Left lung (tissue), 10 donors: Measurements from ENCODE around the gene TPST2. TPM values are rescaled to one million over a fixed set of nuclear protein-coding genes. Genes with fewer than 3 reads are reported as not detected.

ENCODE experiments used
- ATAC-seq: fragments of 200-7000 bp; cut with Tn5 transposase; one replicate; pipeline ENCODE4 v1.9.1; 2020; ENCODE audit warnings: moderate library complexity
- DNase-seq, 4 donors: peaks; one replicate each; pipeline ENCODE4 v3.0.0-alpha.2; 2013 to 2020
- H3K27ac ChIP-seq, 2 donors: fragments of 200-600 bp; sonication (generic) in 1 of 2; one replicate each; pipeline versions ENCODE4 v1.5.0 to v1.8.0; 2020 to 2021
- H3K27me3 ChIP-seq, 2 donors: fragments of 200-600 bp; sonication (generic) in 1 of 2; one replicate each; pipeline versions ENCODE4 v1.5.0 to v1.8.0; 2020 to 2021
- H3K36me3 ChIP-seq, 2 donors: fragments of 200-600 bp; sonication (generic) in 1 of 2; one replicate each; pipeline versions ENCODE4 v1.5.0 to v1.8.0; 2020 to 2021
- H3K4me1 ChIP-seq, 2 donors: fragments of 200-600 bp; one replicate each; pipeline ENCODE4 v1.8.0; 2021
- H3K4me3 ChIP-seq, 2 donors: fragments of 200-600 bp; sonication (generic) in 1 of 2; one replicate each; pipeline versions ENCODE4 v1.5.0 to v1.8.0; 2020 to 2021; ENCODE audit warnings: mild to moderate bottlenecking in 1 of 2
- H3K9me3 ChIP-seq, 2 donors: fragments of 200-600 bp; sonication (generic) in 1 of 2; one replicate each; pipeline versions ENCODE4 v1.5.0 to v1.8.0; 2020 to 2021
- intact Hi-C, 2 donors: fragments of 100-400 bp; cut with DNase I; formaldehyde crosslinking; loops; one replicate each; pipeline versions ENCODE4 v1.11.2 to v1.14.2; 2022
- polyA plus RNA-seq, 6 donors: library from polyadenylated mRNA; unstranded; fragments of 120-200 nt; gene quantifications; one replicate each; pipeline ENCODE4 v1.2.1, GENCODE V29; 2013; ENCODE audit not compliant: insufficient read length in 6 of 6
- total RNA-seq, 2 donors: library from RNA; stranded (reverse); fragmentation: NEBNext Ultra II Directional; extraction: Animal tissue kit (Norgen Biotek cat#: 25700); gene quantifications; one replicate each; pipeline ENCODE4 v1.2.1, GENCODE V29; 2021
- TF ChIP-seq, protein P1 (sequence below), 2 donors: fragments of 200-600 bp; sonication (generic) in 1 of 2; IDR thresholded peaks; one replicate each; pipeline versions ENCODE4 v1.5.0 to v1.8.0; 2021; ENCODE audit warnings: antibody characterized with exemption in 2 of 2
- donor health status: DM: no; HTN: yes; CAD: no.
- donor health status: DM: no; HTN: no; CAD: no.

Gene TPST2
- total and polyA plus RNA-seq, 8 donors = 23.3 to 69.0 (median 29.0) TPM

GRCh38 chr22:26587991-26588613 is 1.8 kb downstream of the TPST2 start:
- H3K36me3 ChIP-seq = no peaks in the 10 kb centered on the region
- TF ChIP-seq, protein P1, sequence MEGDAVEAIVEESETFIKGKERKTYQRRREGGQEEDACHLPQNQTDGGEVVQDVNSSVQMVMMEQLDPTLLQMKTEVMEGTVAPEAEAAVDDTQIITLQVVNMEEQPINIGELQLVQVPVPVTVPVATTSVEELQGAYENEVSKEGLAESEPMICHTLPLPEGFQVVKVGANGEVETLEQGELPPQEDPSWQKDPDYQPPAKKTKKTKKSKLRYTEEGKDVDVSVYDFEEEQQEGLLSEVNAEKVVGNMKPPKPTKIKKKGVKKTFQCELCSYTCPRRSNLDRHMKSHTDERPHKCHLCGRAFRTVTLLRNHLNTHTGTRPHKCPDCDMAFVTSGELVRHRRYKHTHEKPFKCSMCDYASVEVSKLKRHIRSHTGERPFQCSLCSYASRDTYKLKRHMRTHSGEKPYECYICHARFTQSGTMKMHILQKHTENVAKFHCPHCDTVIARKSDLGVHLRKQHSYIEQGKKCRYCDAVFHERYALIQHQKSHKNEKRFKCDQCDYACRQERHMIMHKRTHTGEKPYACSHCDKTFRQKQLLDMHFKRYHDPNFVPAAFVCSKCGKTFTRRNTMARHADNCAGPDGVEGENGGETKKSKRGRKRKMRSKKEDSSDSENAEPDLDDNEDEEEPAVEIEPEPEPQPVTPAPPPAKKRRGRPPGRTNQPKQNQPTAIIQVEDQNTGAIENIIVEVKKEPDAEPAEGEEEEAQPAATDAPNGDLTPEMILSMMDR (IDR thresholded peaks at IDR 0.05) = no peak
- peak overlapping the region in 1 of 2 donors; percentile 92 for H3K4me3 ChIP-seq
- H3K27me3 ChIP-seq = no peaks in the 10 kb centered on the region
- no peak for ATAC-seq
- no peak for DNase-seq
- intact Hi-C loops = no loop called here
- no peaks in the 10 kb centered on the region for H3K9me3 ChIP-seq
- peak overlapping the region; percentile 84 to 89 for H3K27ac ChIP-seq
- peaks cover 21 to 80% of the 10 kb centered on the region in 2 donors for H3K4me1 ChIP-seq

- H3K27me3 ChIP-seq = no peaks in the 10 kb centered on the region
- H3K4me3 ChIP-seq = peak overlapping the region in 1 of 2 donors; percentile 16
- H3K4me1 ChIP-seq = peaks cover 21 to 67% of the 10 kb centered on the region in 2 donors
- ATAC-seq = no peak
- TF ChIP-seq, protein P1 (IDR thresholded peaks at IDR 0.05) = no peak
- intact Hi-C loops = no loop called here
- peaks cover 0 to 11% of the 10 kb centered on the region in 2 donors for H3K36me3 ChIP-seq
- H3K9me3 ChIP-seq = no peaks in the 10 kb centered on the region
- no peak for DNase-seq
- peak overlapping the region in 1 of 2 donors; percentile 53 for H3K27ac ChIP-seq
Measured at GRCh38 chr22:26586556-26587325, 3.2 kb downstream of the TPST2 start.

DNA sequence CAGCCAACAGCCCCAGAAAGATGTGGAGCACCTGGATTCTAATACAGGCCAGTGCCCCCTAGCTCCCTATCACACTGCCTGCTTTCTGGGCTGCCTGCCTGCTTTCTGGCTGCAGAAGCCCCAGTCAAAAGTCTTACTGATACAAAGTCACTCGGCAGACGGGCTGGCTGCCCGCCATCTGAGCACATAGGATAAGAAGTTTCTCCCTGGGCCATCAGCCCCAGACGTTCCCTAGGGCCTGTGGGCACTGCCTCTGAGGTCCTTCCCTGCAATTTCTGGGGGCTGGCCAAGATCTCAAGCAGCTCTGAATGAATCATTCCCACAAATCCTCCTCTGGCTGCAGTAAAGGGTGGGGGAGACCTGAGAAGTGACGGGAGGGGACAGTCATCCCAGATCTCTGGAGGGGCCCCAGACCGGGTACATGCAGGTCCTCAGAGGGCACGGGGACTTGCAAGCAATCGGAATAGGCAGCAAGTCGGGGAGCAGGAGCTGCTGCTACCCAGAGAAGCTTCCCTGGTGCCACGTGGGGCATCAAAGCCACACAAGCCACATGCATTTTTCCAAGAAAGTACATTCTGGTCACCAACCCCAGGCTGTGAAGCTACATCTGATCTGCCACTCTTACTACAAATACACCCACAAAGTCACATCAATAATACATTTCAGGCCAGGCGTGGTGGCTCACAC is 4.7 kb downstream of the TPST2 start:
- peaks cover 15 to 65% of the 10 kb centered on the region in 2 donors for H3K4me1 ChIP-seq
- intact Hi-C loops = no loop called here
- ATAC-seq (peak; percentile 43), DNase-seq (peak in 3 of 4 donors; percentile 30 to 83 (median 72))
- H3K4me3 ChIP-seq = no peak overlapping the region
- peak overlapping the region; percentile 5 to 14 for H3K27ac ChIP-seq
- no peaks in the 10 kb centered on the region for H3K27me3 ChIP-seq
- TF ChIP-seq, protein P1 (IDR thresholded peaks at IDR 0.05) = no peak
- no peaks in the 10 kb centered on the region for H3K9me3 ChIP-seq
- H3K36me3 ChIP-seq = peaks cover 0 to 14% of the 10 kb centered on the region in 2 donors

- Histone ChIP-seq H3K27ac (no peak overlapping the region), H3K4me3 (no peak overlapping the region), H3K4me1 (peaks cover 20 to 75% of the 10 kb centered on the region in 2 donors), H3K27me3 (no peaks in the 10 kb centered on the region), H3K36me3 (peaks cover 0 to 14% of the 10 kb centered on the region in 2 donors), H3K9me3 (no peaks in the 10 kb centered on the region)
- no peak for ATAC-seq
- intact Hi-C loops = no loop called here
- TF ChIP-seq, protein P1 (IDR thresholded peaks at IDR 0.05) = no peak
- no peak for DNase-seq
Measured at GRCh38 chr22:26584010-26584409, 5.9 kb downstream of the TPST2 start.
